Hair follicular keratinocyte (primary cell): ENCODE data around the gene PDCD10. TPM values are rescaled to one million over a fixed set of nuclear protein-coding genes. Genes with fewer than 3 reads are reported as not detected.

Source experiments
- total RNA-seq: library from RNA; depleted of rRNA; stranded (reverse); fragments of >200 nt; gene quantifications from 2 replicates; pipeline ENCODE4 v1.2.3, GENCODE V29; 2015

The PDCD10 gene
- 90.6 and 96.8 TPM in 2 replicates for total RNA-seq

GRCh38 chr3:167734498-167735232 lies at the start of gene PDCD10:
Gene PDCD10 (minus strand): TSS chr3:167734892. CDS start chr3:167720157, 14,735 bp downstream.

DNA sequence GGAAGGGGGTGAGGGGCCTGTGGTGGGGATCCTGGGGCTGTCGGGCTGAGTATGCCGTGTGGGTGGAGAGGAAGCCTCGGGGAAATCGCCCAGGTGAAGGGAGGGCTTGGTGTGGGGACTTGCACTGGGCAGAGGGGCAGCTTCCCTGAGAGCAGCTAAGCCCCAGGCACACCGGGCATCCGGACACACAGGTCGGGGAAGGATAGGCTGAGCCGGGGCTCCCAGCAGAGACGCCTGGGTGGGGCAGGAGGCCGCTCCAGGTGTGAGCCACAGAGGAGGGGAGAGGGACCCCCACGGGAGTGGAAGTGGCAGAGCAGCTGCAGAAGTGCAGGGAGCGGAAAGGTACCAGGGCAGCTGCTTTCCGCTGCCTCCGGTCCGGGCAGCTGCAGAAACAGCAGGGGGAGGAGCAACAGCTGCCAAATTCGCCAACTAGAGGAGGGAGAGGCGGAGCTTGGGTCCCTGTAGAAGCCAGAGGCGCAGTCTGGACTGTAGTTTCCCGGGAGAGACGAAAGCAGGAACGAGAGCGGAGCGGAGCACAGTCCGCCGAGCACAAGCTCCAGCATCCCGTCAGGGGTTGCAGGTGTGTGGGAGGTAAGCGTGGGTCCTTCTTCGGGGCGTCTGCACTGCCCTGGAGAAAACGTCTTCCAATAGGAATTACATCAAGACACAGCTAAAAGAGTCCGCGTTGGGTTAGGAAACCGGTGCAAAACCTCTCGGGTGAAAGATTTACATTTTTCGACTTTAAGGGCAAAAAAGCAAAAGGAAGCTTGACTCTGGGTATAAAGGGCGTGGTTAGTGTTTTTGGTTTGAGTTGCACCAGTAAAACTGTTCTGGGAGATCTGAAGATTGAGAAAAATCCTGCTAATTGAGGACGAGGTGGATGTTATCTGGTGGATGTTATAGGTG lies 794 bp upstream of the PDCD10 start, which contains the start of gene SERPINI1:
SERPINI1 (plus strand) TSS at position 489 of the 906 bp plus-strand sequence. CDS start 53,408 bp downstream, outside the sequence.

DNA sequence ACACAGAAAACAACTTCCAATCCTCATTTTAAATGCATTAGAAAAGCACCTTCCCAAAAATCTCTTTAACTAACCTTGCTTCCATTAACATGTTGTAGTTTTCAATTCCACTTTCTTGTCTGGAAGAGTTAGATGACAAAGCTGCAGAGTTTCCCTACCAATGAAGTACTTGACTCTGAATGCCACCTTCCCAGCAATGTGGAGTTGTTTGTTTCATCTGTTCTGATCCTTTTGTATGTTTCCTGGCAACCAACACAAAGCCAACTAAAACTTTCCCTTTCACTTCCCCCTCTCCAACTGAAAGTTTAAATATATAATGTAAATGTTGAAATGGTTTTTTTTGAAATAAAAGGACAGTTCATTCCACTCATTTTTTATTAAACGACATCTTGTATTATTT lies 80.9 kb downstream of the PDCD10 start, which contains the start of gene WDR49:
WDR49 (minus strand) TSS at position 183 of the 400 bp plus-strand sequence. CDS start 517 bp downstream, outside the sequence.

Other genes with a start within 250 kb of the PDCD10 start
- not detected in 2 replicates for gene WDR49, start 81.0 kb downstream of the PDCD10 start, total RNA-seq
- gene SERPINI1, start 829 bp upstream of the PDCD10 start, total RNA-seq, result 2.2 and 2.5 TPM in 2 replicates